ENCODE data around the gene NBR1. TPM values are rescaled to one million over a fixed set of nuclear protein-coding genes. Genes with fewer than 3 reads are reported as not detected.
"Not testable (repeated sequence)": the region's sequence is repeated elsewhere in the genome, so short reads cannot be mapped to it uniquely, and the experiment has no call there.

NBR1 gene
- total RNA-seq, 1 donor from 2014 or later = 60.5 TPM

DNA sequence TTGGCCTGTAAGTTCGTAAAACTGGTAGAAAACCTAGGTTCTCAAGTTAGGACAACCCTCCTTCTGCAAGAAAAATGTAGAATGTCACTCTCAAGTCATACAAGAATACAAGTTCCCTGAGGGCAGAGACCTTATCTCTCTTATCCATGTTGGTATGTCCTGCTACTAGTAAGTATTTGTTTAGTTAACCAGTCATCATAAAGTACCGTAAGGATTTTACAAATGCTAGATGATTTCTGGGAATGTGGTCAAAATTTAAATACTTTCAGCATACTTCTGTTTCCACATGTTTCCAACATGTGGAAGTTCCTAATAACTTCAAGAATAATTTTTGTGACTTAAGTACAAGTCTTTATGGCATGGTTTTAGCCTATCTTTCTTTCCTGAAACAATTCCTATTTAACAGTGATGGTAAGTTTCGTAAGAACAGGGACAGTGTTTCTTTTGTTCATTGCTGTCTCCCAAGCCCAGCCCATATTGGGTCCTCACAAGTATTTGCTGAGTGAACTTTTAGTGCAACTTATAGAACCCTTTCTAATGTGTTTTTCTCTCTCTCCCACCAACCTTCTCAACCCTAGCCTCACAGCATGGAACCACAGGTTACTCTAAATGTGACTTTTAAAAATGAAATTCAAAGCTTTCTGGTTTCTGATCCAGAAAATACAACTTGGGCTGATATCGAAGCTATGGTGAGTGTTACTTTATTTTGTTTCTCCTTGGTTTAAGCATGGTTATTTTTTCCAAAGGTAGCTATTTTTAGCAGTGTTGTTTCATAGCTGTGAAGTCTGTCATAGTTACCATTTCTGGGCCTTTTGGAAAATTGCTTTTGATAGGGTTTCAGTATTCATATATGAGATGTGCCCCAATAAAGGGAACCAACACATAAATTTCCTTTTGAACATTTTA is 4.5 kb downstream of the NBR1 start:
- Histone ChIP-seq H3K4me3 (ENCODE audit: low read depth, low read length) (no peak overlapping the region), H3K36me3 (ENCODE audit: control insufficient read depth, insufficient read depth, low read length) (peaks cover 1% of the 10 kb centered on the region), H3K27me3 (ENCODE audit: control insufficient read depth, insufficient read depth, low read length) (no peaks in the 10 kb centered on the region)
- no peak for DNase-seq (ENCODE audit: low read depth)
- TF ChIP-seq, protein P1, sequence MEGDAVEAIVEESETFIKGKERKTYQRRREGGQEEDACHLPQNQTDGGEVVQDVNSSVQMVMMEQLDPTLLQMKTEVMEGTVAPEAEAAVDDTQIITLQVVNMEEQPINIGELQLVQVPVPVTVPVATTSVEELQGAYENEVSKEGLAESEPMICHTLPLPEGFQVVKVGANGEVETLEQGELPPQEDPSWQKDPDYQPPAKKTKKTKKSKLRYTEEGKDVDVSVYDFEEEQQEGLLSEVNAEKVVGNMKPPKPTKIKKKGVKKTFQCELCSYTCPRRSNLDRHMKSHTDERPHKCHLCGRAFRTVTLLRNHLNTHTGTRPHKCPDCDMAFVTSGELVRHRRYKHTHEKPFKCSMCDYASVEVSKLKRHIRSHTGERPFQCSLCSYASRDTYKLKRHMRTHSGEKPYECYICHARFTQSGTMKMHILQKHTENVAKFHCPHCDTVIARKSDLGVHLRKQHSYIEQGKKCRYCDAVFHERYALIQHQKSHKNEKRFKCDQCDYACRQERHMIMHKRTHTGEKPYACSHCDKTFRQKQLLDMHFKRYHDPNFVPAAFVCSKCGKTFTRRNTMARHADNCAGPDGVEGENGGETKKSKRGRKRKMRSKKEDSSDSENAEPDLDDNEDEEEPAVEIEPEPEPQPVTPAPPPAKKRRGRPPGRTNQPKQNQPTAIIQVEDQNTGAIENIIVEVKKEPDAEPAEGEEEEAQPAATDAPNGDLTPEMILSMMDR (IDR thresholded peaks at IDR 0.05; ENCODE audit: insufficient read depth, low read length, poor library complexity, severe bottlenecking) = no peak

DNA sequence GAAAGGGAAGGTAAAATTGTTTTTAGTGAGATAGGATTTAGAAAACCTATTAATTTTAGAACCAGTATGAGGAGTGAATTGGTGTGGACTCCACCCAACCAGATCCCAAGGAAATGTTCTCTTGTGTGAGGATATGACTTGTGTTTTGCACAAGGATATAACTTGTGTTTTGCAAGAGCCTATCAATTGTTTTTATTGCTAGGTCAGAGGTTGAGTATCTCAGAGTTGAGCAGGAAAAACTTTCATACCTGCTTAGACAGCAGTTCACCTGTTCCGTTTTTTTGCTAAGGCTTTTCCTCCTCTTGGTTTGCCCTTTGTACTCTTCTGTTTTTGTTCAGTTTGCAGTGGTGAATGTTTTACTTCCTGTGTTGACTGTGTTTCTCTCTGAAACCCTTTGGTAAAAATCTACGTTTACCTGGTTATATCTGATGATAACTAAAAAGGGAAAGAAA is 5.1 kb downstream of the NBR1 start:
- Histone ChIP-seq H3K36me3 (ENCODE audit: control insufficient read depth, insufficient read depth, low read length) (peaks cover 1% of the 10 kb centered on the region), H3K4me3 (ENCODE audit: low read depth, low read length) (no peak overlapping the region), H3K27me3 (ENCODE audit: control insufficient read depth, insufficient read depth, low read length) (no peaks in the 10 kb centered on the region)
- TF ChIP-seq, protein P1 (IDR thresholded peaks at IDR 0.05; ENCODE audit: insufficient read depth, low read length, poor library complexity, severe bottlenecking) = no peak
- no peak for DNase-seq (ENCODE audit: low read depth)

- H3K36me3 ChIP-seq (ENCODE audit: control insufficient read depth, insufficient read depth, low read length) = peaks cover 1% of the 10 kb centered on the region
- TF ChIP-seq, protein P1 (IDR thresholded peaks at IDR 0.05; ENCODE audit: insufficient read depth, low read length, poor library complexity, severe bottlenecking) = no peak
These were observed 12.9 kb downstream of the NBR1 start for GRCh38 chr17:43183921-43184320.

GRCh38 chr17:43186656-43187055 is 15.6 kb downstream of the NBR1 start:
- not testable (repeated sequence) for H3K27me3 ChIP-seq (ENCODE audit: control insufficient read depth, insufficient read depth, low read length); H3K4me3 ChIP-seq (ENCODE audit: low read depth, low read length); DNase-seq (ENCODE audit: low read depth); H3K36me3 ChIP-seq (ENCODE audit: control insufficient read depth, insufficient read depth, low read length)

More at GRCh38 chr17:43183921-43184320, 12.9 kb downstream of the NBR1 start:
- DNase-seq (ENCODE audit: low read depth) = no peak
- H3K27me3 ChIP-seq (ENCODE audit: control insufficient read depth, insufficient read depth, low read length) = no peaks in the 10 kb centered on the region
- no peak overlapping the region for H3K4me3 ChIP-seq (ENCODE audit: low read depth, low read length)

DNA sequence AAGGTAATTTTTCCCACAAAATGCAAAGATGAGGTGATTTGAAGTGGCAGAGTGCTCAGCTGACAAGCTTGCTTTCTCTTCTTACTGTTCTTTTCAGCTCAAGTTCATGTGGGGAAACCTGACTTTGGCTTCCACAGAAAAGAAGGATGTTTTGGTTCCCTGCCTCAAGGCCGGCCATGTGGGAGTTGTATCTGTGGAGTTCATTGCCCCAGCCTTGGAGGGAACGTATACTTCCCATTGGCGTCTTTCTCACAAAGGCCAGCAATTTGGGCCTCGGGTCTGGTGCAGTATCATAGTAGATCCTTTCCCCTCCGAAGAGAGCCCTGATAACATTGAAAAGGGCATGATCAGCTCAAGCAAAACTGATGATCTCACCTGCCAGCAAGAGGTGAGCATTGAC is 22.2 kb downstream of the NBR1 start:
- DNase-seq (ENCODE audit: low read depth) = no peak
- Histone ChIP-seq H3K27me3 (ENCODE audit: control insufficient read depth, insufficient read depth, low read length) (no peaks in the 10 kb centered on the region), H3K36me3 (ENCODE audit: control insufficient read depth, insufficient read depth, low read length) (peaks cover 9% of the 10 kb centered on the region), H3K4me3 (ENCODE audit: low read depth, low read length) (no peak overlapping the region)
- TF ChIP-seq, protein P1 (IDR thresholded peaks at IDR 0.05; ENCODE audit: insufficient read depth, low read length, poor library complexity, severe bottlenecking) = no peak

DNA sequence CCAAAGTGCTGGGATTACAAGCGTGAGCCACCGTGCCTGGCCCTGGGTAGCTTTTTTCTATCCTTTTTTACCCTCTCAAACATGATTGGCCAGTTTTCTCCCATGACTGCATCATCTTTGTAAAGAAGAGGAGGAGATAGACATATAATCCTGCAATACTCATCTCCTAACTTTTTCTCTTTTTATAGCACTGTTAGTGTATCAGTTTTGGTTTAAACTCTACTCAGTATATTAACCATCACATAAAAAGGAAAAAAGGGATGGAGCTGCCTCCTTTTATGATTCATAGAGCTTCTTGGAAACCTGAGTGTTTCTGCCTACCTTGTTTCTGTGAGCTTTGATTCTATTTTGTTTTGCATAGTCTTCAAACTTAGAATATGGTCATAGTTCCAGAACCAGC is 28.6 kb downstream of the NBR1 start:
- H3K27me3 ChIP-seq (ENCODE audit: control insufficient read depth, insufficient read depth, low read length) = no peaks in the 10 kb centered on the region
- no peak overlapping the region for H3K4me3 ChIP-seq (ENCODE audit: low read depth, low read length)
- DNase-seq (ENCODE audit: low read depth) = no peak
- H3K36me3 ChIP-seq (ENCODE audit: control insufficient read depth, insufficient read depth, low read length) = peaks cover 3% of the 10 kb centered on the region
- TF ChIP-seq, protein P1 (IDR thresholded peaks at IDR 0.05; ENCODE audit: insufficient read depth, low read length, poor library complexity, severe bottlenecking) = no peak
